KBM-7 (cell line): ENCODE results near the gene PLGLB2.
"Not testable (repeated sequence)": the region's sequence is repeated elsewhere in the genome, so short reads cannot be mapped to it uniquely, and the experiment has no call there.

Experiments
- DNase-seq: peaks from one replicate; pipeline ENCODE4 v3.0.0-alpha.2; 2015
- in situ Hi-C: fragments of 300-500 bp; cut with MboI; formaldehyde crosslinking; loops from 2 replicates; pipeline ENCODE4 v1.14.3; 2020; ENCODE audit warnings: low sequenced_read_pairs, low pct_unique_long_range_greater_than_20kb, mixed read lengths

The PLGLB2 gene

GRCh38 chr2:87747791-87748190, at the start of gene PLGLB2:
Gene PLGLB2 (plus strand): TSS chr2:87748087. CDS start chr2:87748154, 67 bp downstream.
- in situ Hi-C loops: not testable (repeated sequence)

DNA sequence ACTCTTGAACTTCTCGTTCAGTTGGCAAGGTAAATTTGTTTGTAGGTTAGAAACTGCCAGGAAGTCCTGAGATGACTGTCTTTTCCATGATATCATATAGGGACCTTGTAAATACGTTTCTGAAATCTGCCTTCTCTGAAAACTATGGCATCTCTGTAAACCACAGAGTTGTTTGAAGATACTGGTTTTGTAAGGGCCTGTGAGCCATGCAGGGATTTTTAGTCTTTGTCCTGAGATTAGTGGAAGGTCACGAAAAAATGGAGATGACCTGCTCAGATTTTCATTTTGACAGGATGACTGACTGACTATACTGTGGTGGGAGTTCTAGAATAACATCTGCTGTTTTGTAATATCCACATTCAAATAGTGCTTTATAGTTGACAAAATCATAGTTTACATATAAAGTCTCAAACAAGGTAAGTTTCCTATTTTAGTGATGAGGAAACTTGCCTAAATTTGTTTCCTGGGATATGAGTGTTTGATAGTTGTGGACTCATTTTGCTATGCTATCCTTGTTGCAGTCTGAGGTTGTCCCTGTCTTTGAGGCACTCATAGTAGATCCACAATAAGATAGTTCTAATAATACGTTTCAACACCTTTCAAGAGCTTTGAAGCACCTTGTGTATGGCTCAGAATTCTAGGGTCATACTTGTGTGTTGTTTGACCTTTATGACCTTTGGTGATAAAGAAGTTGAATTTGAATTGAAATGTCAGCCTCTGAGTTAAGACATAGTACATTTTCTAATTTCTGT, 43.1 kb upstream of the PLGLB2 start:
- in situ Hi-C loops, DNase-seq: not testable (repeated sequence)

More at GRCh38 chr2:87747791-87748190, at the start of gene PLGLB2:
- not testable (repeated sequence) for DNase-seq

DNA sequence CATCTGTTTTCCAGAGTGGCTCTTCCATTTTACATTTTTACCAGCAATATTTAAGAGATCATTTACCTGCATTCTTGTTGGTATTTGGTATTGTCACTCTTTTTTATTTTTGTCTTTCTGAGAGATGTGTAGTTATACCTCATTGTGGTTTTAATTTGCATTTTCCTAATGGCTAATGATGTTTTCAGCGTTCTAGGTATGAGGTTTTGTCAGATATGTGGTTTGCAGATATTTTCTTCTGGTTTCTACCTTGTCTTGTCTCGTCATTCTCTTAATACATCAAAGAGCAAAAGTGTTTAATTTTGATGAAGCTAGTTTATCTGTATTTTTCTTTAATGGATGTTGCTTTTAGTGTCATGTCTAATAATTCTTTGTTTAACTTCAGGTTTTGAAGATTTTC, 39.5 kb upstream of the PLGLB2 start:
- in situ Hi-C loops: not testable (repeated sequence)

GRCh38 chr2:87727940-87728599, 19.8 kb upstream of the PLGLB2 start:
- DNase-seq, in situ Hi-C loops: not testable (repeated sequence)

More for the DNA sequence above, 39.5 kb upstream of the PLGLB2 start:
- DNase-seq: not testable (repeated sequence)

- DNase-seq, in situ Hi-C loops: not testable (repeated sequence)
These were observed 7.0 kb upstream of the PLGLB2 start for GRCh38 chr2:87740928-87741327.

GRCh38 chr2:87742393-87743108, 5.3 kb upstream of the PLGLB2 start:
- in situ Hi-C loops: not testable (repeated sequence)

DNA sequence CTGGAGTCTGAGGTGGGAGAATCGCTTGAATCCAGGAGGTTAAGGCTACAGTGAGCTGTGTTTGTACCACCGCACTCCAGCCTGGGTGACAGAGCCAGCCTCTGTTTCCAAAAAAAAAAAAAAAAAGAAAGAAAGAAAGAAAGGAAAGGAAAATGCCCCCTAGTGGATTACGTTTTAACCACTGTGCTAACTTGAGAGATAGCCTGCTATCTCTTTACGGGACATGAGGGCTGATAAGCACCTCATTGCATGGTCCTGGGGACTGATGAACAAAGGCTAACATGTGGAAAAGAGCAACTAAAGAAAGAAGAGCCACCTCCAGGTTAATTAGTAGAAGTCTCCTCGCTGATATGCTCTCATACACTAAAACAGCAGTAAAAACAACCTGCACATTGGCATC, 4.2 kb upstream of the PLGLB2 start:
- DNase-seq, in situ Hi-C loops: not testable (repeated sequence)

More at GRCh38 chr2:87742393-87743108, 5.3 kb upstream of the PLGLB2 start:
- DNase-seq: not testable (repeated sequence)

- DNase-seq, in situ Hi-C loops: not testable (repeated sequence)
These were observed 2.4 kb upstream of the PLGLB2 start for GRCh38 chr2:87745353-87745951.

DNA sequence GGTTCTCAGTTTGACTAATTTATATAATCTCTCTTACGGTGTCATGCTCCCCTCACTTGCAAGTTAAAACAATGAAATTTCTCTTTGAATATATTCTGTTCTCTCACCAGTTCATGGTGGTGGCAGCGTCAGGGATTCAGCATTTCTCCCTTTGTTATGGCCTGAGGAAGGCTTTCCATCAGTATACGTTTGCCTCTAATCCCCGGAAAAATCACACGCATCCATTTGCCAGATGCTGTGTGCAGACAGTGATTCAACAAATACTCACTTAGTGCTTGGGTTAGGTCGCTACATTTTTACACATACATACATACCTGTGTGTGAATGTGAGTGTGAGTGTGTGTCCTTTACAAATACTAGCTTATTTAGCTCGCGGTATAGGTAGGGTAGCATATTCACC, 637 bp downstream of the PLGLB2 start:
- DNase-seq, in situ Hi-C loops: not testable (repeated sequence)

GRCh38 chr2:87750560-87750959, 2.7 kb downstream of the PLGLB2 start:
- DNase-seq, in situ Hi-C loops: not testable (repeated sequence)

DNA sequence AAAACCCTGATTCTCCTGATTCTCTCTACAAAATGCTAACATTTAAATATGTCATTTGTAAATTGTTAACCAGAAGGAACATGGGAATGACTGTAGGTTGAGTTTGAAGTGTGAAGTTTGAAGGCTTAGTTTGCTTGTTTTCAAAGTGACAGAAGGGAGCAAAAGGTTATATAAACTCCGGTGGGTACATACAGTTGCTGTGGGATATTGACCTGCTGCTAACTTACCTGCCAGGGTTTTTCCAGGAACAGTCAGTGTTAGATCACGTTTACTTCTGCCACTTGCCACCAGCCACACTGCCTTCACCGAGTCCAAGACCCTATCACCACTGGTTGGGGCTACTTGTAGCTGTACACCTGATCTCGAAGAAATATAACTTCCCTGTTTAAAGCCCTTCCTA, 6.9 kb downstream of the PLGLB2 start:
- DNase-seq, in situ Hi-C loops: not testable (repeated sequence)
